H9 (cell line): ENCODE measurements around the gene IMPA2. TPM values are rescaled to one million over a fixed set of nuclear protein-coding genes. Genes with fewer than 3 reads are reported as not detected.

Experiments used
- DNase-seq: peaks from one replicate; pipeline ENCODE4 v3.0.0-alpha.2; 2017
- H2AFZ ChIP-seq: one replicate; pipeline ENCODE4 v1.6.1; 2013; ENCODE audit warnings: mild to moderate bottlenecking, low read length, control low read depth, moderate library complexity
- H2AK5ac ChIP-seq: 2 replicates; pipeline ENCODE4 v1.6.1; 2013; ENCODE audit warnings: low read length, control low read depth, mixed read lengths; ENCODE audit not compliant: insufficient read length
- H2BK120ac ChIP-seq: one replicate; pipeline ENCODE4 v1.6.1; 2013; ENCODE audit warnings: low read depth, mild to moderate bottlenecking, low read length, control low read depth, inconsistent platforms; ENCODE audit not compliant: poor library complexity, severe bottlenecking
- H2BK12ac ChIP-seq: 2 replicates; pipeline ENCODE4 v1.6.1; 2013; ENCODE audit warnings: low read length, control low read depth, mixed read lengths, low read depth; ENCODE audit not compliant: insufficient read length
- H2BK15ac ChIP-seq: 2 replicates; pipeline ENCODE4 v1.6.1; 2013; ENCODE audit warnings: low read depth, low read length, control low read depth
- H2BK20ac ChIP-seq: one replicate; pipeline ENCODE4 v1.6.1; 2013; ENCODE audit warnings: low read depth, mild to moderate bottlenecking, low read length, control low read depth, inconsistent platforms; ENCODE audit not compliant: poor library complexity, severe bottlenecking
- H2BK5ac ChIP-seq: 2 replicates; pipeline ENCODE4 v1.6.1; 2013; ENCODE audit warnings: low read length, control low read depth, mixed read lengths; ENCODE audit not compliant: insufficient read length
- H3K14ac ChIP-seq: 2 replicates; pipeline ENCODE4 v1.6.1; 2013; ENCODE audit warnings: low read length, control low read depth; ENCODE audit not compliant: insufficient read depth
- H3K18ac ChIP-seq: 2 replicates; pipeline ENCODE4 v1.6.1; 2013; ENCODE audit warnings: low read depth, mild to moderate bottlenecking, mixed read lengths, low read length, control low read depth; ENCODE audit not compliant: insufficient read length
- H3K23ac ChIP-seq: 2 replicates; pipeline ENCODE4 v1.6.1; 2013; ENCODE audit warnings: low read length, control low read depth, mixed read lengths, low read depth; ENCODE audit not compliant: insufficient read length
- H3K23me2 ChIP-seq: 2 replicates; pipeline ENCODE4 v1.6.1; 2013; ENCODE audit warnings: low read depth, mild to moderate bottlenecking, mixed read lengths, low read length, control low read depth; ENCODE audit not compliant: insufficient read length, poor library complexity, severe bottlenecking
- H3K27ac ChIP-seq: 2 replicates; pipeline ENCODE4 v1.5.1; 2013; ENCODE audit warnings: low read length, control low read depth, mixed read lengths, low read depth; ENCODE audit not compliant: insufficient read length
- H3K27me3 ChIP-seq: 2 replicates; pipeline ENCODE4 v1.6.1; 2013; ENCODE audit warnings: low read length, control low read depth, inconsistent platforms; ENCODE audit not compliant: insufficient read depth
- H3K4ac ChIP-seq: 2 replicates; pipeline ENCODE4 v1.6.1; 2013; ENCODE audit warnings: low read depth, mild to moderate bottlenecking, control low read depth, inconsistent platforms, low read length, moderate library complexity
- H3K4me1 ChIP-seq: 2 replicates; pipeline ENCODE4 v1.6.1; 2013; ENCODE audit warnings: low read length, control low read depth, inconsistent platforms; ENCODE audit not compliant: insufficient read depth
- H3K4me2 ChIP-seq: 2 replicates; pipeline ENCODE4 v1.6.1; 2013; ENCODE audit warnings: low read length, control low read depth, mixed read lengths; ENCODE audit not compliant: insufficient read length, insufficient read depth
- H3K56ac ChIP-seq: 2 replicates; pipeline ENCODE4 v1.6.1; 2013; ENCODE audit warnings: low read depth, mild to moderate bottlenecking, mixed read lengths, low read length, control low read depth; ENCODE audit not compliant: insufficient read length
- H3K79me1 ChIP-seq: 2 replicates; pipeline ENCODE4 v1.6.1; 2013; ENCODE audit warnings: low read depth, mild to moderate bottlenecking, moderate library complexity, low read length, control low read depth, inconsistent platforms; ENCODE audit not compliant: insufficient read depth, poor library complexity, severe bottlenecking
- H3K79me2 ChIP-seq: 2 replicates; pipeline ENCODE4 v1.6.1; 2013; ENCODE audit warnings: low read length, control low read depth, inconsistent platforms; ENCODE audit not compliant: insufficient read depth
- H3K9ac ChIP-seq: 2 replicates; pipeline ENCODE4 v1.6.1; 2013; ENCODE audit warnings: low read length, control low read depth, mixed read lengths; ENCODE audit not compliant: insufficient read length; ENCODE audit errors: extremely low read depth
- H3K9me3 ChIP-seq: one replicate; pipeline ENCODE4 v1.6.1; 2013; ENCODE audit warnings: low read depth, low read length, inconsistent platforms; ENCODE audit not compliant: control insufficient read depth
- H3T11ph ChIP-seq: one replicate; pipeline ENCODE4 v1.6.1; 2013; ENCODE audit warnings: mild to moderate bottlenecking, low read length, control low read depth, inconsistent platforms
- H4K20me1 ChIP-seq: one replicate; pipeline ENCODE4 v1.6.1; 2013; ENCODE audit not compliant: control insufficient read depth, insufficient read length, insufficient read depth
- H4K5ac ChIP-seq: 2 replicates; pipeline ENCODE4 v1.6.1; 2013; ENCODE audit warnings: low read depth, mild to moderate bottlenecking, mixed read lengths, low read length, control low read depth; ENCODE audit not compliant: insufficient read length
- H4K8ac ChIP-seq: replicated peaks from 2 replicates; pipeline ENCODE4 v1.6.1; 2013; ENCODE audit warnings: low read length, control low read depth, mixed read lengths, low read depth; ENCODE audit not compliant: insufficient read length
- H4K91ac ChIP-seq: 2 replicates; pipeline ENCODE4 v1.6.1; 2013; ENCODE audit warnings: low read depth, mild to moderate bottlenecking, moderate library complexity, mixed read lengths, low read length, control low read depth; ENCODE audit not compliant: insufficient read length
- H3K27ac Mint-ChIP-seq, 3 experiments: 2 replicates in 2 of 3; 3 replicates in 1 of 3; pipeline ENCODE4 v1.8.0; 2020 to 2021; ENCODE audit warnings: mixed read lengths in 3 of 3, mild to moderate bottlenecking in 1 of 3, moderate library complexity in 1 of 3
- H3K27me3 Mint-ChIP-seq: 2 replicates; pipeline ENCODE4 v1.8.0; 2021; ENCODE audit warnings: low read depth, mild to moderate bottlenecking, moderate library complexity, mixed read lengths
- H3K36me3 Mint-ChIP-seq, 3 experiments: 2 replicates in 2 of 3; 3 replicates in 1 of 3; pipeline ENCODE4 v1.8.0; 2020 to 2021; ENCODE audit warnings: low read depth in 3 of 3, mixed read lengths in 3 of 3; ENCODE audit not compliant: insufficient read depth in 1 of 3
- H3K4me1 Mint-ChIP-seq, 2 experiments: 2 replicates each; pipeline ENCODE4 v1.8.0; 2020; ENCODE audit warnings: mixed read lengths in 2 of 2
- H3K4me3 Mint-ChIP-seq, 2 experiments: 2 replicates in 1 of 2; 3 replicates in 1 of 2; pipeline ENCODE4 v1.8.0; 2020 to 2021; ENCODE audit warnings: mild to moderate bottlenecking in 2 of 2, mixed read lengths in 2 of 2, moderate library complexity in 1 of 2
- H3K9me3 Mint-ChIP-seq, 2 experiments: 2 replicates in 1 of 2; 3 replicates in 1 of 2; pipeline ENCODE4 v1.8.0; 2020; ENCODE audit warnings: mild to moderate bottlenecking in 2 of 2, mixed read lengths in 2 of 2, moderate library complexity in 1 of 2
- WGBS: extraction: QIAGEN DNeasy Blood & Tissue Kit; methylation state at CpG from one replicate; pipeline ENCODE4 v1.1.7; 2013; ENCODE audit warnings: missing lambda C conversion rate, low lambda C conversion rate, mixed read lengths; ENCODE audit not compliant: insufficient read length; ENCODE audit errors: extremely low coverage; 5-methylcytosine and 5-hydroxymethylcytosine counted together
- total RNA-seq: library from RNA; stranded (reverse); gene quantifications from 2 replicates; pipeline ENCODE4 v1.2.1, GENCODE V29; 2021
- TF ChIP-seq, protein P1 (sequence below): fragments of 200-600 bp; sonication (generic); conservative IDR thresholded peaks from 3 replicates; pipeline ENCODE4 v1.8.0; 2021; ENCODE audit warnings: antibody characterized with exemption, mild to moderate bottlenecking

IMPA2 gene
- total RNA-seq, 1 experiment from 2014 or later: 73.8 TPM

DNA sequence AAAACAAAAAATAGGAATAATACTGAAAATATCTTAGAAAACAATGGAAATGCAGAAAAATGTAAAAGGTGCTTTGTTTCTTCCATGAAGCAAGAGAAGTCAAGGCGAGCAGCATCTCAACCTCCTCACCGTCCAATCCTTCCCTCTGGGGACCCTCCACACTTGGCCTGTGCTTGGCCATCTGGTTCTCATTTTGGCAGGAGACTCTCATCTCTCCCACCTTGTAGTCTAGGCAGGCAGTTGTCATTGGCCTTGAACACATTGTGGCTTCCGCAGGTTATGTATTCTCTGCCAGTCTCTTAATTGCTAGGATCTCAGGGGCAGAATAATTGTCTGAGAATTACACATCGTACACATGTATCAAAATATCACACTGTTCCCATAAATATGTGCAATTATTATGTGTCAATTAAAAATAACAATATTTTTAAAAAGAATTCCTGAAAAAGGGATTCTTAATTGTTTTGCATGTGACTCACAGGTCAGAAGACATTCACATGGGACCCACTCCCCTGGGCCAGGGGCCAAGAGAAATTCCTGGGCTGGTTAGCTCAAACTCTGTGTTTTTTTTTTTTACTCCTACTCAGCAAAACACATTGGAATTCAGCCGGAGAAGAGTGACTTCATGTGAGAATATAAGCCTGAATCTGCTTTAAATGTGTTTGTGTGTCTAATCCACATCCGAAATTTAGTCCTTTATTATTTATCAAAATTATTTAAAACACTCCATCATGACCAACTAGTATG lies 98.4 kb downstream of the IMPA2 start:
- Histone ChIP-seq H3K9me3 (no peaks in the 10 kb centered on the region), H4K8ac (no peak overlapping the region), H3K4me1 (no peaks in the 10 kb centered on the region), H3K27ac (no peak overlapping the region), H4K20me1 (no peaks in the 10 kb centered on the region), H3K18ac (no peak overlapping the region), H3K9ac (no peak overlapping the region), H2AK5ac (no peak overlapping the region), H3K23me2 (no peaks in the 10 kb centered on the region), H2BK15ac (no peak overlapping the region), H2BK120ac (no peak overlapping the region), H2BK20ac (no peak overlapping the region), H2BK5ac (no peak overlapping the region), H3K14ac (no peak overlapping the region), H4K91ac (no peak overlapping the region), H3K79me2 (no peaks in the 10 kb centered on the region), H4K5ac (no peak overlapping the region), H2BK12ac (no peak overlapping the region), H3K27me3 (no peaks in the 10 kb centered on the region), H3K56ac (no peak overlapping the region), H3T11ph (no peak overlapping the region), H3K79me1 (no peaks in the 10 kb centered on the region), H2AFZ (no peak overlapping the region), H3K4ac (no peak overlapping the region), H3K23ac (no peak overlapping the region), H3K4me2 (no peak overlapping the region)
- WGBS: no CpG with 5 or more reads among the region's 6 CpGs
- Mint-ChIP-seq H3K27me3 (peaks cover 24% of the 10 kb centered on the region), H3K27ac (no peak overlapping the region), H3K9me3 (no peaks in the 10 kb centered on the region), H3K4me1 (0 out of 4 replicates have a peak, but pooled peaks cover 0 to 2% of the 10 kb centered on the region in 2 experiments), H3K4me3 (no peak overlapping the region), H3K36me3 (no peaks in the 10 kb centered on the region)
- TF ChIP-seq, protein P1, sequence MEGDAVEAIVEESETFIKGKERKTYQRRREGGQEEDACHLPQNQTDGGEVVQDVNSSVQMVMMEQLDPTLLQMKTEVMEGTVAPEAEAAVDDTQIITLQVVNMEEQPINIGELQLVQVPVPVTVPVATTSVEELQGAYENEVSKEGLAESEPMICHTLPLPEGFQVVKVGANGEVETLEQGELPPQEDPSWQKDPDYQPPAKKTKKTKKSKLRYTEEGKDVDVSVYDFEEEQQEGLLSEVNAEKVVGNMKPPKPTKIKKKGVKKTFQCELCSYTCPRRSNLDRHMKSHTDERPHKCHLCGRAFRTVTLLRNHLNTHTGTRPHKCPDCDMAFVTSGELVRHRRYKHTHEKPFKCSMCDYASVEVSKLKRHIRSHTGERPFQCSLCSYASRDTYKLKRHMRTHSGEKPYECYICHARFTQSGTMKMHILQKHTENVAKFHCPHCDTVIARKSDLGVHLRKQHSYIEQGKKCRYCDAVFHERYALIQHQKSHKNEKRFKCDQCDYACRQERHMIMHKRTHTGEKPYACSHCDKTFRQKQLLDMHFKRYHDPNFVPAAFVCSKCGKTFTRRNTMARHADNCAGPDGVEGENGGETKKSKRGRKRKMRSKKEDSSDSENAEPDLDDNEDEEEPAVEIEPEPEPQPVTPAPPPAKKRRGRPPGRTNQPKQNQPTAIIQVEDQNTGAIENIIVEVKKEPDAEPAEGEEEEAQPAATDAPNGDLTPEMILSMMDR: no peak
- no peak for DNase-seq

Other genes starting within 250 kb of the IMPA2 start
- gene CHMP1B, start 130.1 kb upstream of the IMPA2 start, total RNA-seq: 38.7 and 39.2 TPM in 2 replicates
- gene MPPE1, start 73.2 kb upstream of the IMPA2 start, total RNA-seq: 12.7 and 13.2 TPM in 2 replicates
- gene ANKRD62, start 112.3 kb downstream of the IMPA2 start, total RNA-seq: not detected in 2 replicates